Heart left ventricle (tissue), 13 donors: ENCODE measurements around the gene NUDT5.

ENCODE experiments used
- CTCF ChIP-seq, 12 donors: fragments of 200-600 bp; sonication (generic) in 4 of 12; IDR thresholded peaks; one replicate each; pipeline versions ENCODE4 v1.5.0 to v1.8.0; 2018 to 2022; ENCODE audit warnings: antibody characterized with exemption in 12 of 12, mild to moderate bottlenecking in 5 of 12
- POLR2A ChIP-seq, 2 donors: fragments of 450-650 bp; IDR thresholded peaks; one replicate each; pipeline ENCODE4 v1.6.1; 2017; ENCODE audit warnings: antibody characterized with exemption in 2 of 2, mild to moderate bottlenecking in 2 of 2, moderate library complexity in 2 of 2
- donor health status: ischemic (EF 13 %, LVEDD 7.1; RV severe dilation, severe dysfunction).
- donor health status: DM: no; HTN: yes; CAD: no.
- donor health status: DM: no; HTN: no; CAD: no.
- donor health status: ischemic (EF 25% LVEDD 6.9; RV normal size, moderate dysfunction).
- donor health status: ischemic (EF 25% LVEDD 5.7; RV mildly dilated, moderate dysfunction).
- donor health status: ischemic (EF 35%, LVEDD 5.7; RV mildly dilated, moderate dysfunction).
- donor health status: nonischemic (EF 11% LVEDD 7.7; RV severe dilation, severe dysfunction).
- donor health status: DM: yes; HTN: yes; CAD: no.
- donor health status: PGD.
- donor health status: ischemic (EF 29% LVEDD 5.4; RV normal size, mild dysfunction).
- donor health status: nonischemic (EF 23%, LVEDD 6.1; RV moderate dilation, normal function).

DNA sequence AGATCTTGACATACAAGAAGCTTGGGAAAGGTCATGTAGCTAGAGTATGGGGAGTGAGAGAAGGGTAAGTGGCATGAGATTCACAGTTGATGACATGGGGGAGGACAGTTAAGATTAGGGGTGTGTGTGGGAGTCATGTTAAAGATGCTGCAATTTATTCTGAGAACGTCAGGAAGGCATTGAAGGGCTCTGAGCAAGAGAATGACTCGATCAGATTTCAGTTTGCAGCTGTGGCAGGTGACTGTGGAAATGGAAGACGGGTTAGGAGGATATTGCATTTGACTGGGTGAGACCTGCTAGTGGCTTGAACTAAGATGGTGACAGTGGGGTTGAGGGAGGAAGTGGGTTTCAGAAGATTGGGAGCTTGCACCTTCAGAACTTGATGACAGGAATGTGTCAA lies 5.9 kb upstream of the NUDT5 start:
- no peak for TF ChIP-seq POLR2A (IDR thresholded peaks at IDR 0.05)
- TF ChIP-seq CTCF (IDR thresholded peaks at IDR 0.05) = no peak
